HEK293 (cell line): ENCODE data around the gene STK4.

ENCODE experiments used
- CTCF ChIA-PET: fragments of 350-600 bp; formaldehyde crosslinking; extraction: SDS; loops from one replicate; lab custom pipeline; 2021; ENCODE audit warnings: antibody characterized with exemption; lab: Yijun Ruan, JAX
- POLR2A ChIA-PET: fragments of 300-600 bp; formaldehyde crosslinking; extraction: SDS; loops from one replicate; lab custom pipeline; 2020; ENCODE audit warnings: antibody characterized with exemption, inconsistent platforms; lab: Yijun Ruan, JAX
- H3K27ac ChIP-seq: fragments of 200-500 bp; sonication (Bioruptor generic); 2 replicates; pipeline ENCODE4 v1.5.1; 2014; ENCODE audit warnings: low read depth, low read length, control low read depth, inconsistent platforms; ENCODE audit errors: extremely low read depth
- H3K36me3 ChIP-seq, 2 experiments: fragments of 200-500 bp in 1 of 2; sonication (Bioruptor generic) in 1 of 2; 1 replicate in 1 of 2; 2 replicates in 1 of 2; pipeline ENCODE4 v1.5.1; 2014 to 2017; ENCODE audit warnings: inconsistent platforms in 2 of 2, low read length in 2 of 2; ENCODE audit not compliant: control insufficient read depth in 2 of 2, insufficient read depth in 1 of 2
- H3K4me1 ChIP-seq: fragments of 200-500 bp; sonication (Bioruptor generic); 2 replicates; pipeline ENCODE4 v1.5.1; 2014; ENCODE audit warnings: mild to moderate bottlenecking, low read length, inconsistent platforms; ENCODE audit not compliant: control insufficient read depth, insufficient read depth
- H3K4me3 ChIP-seq: 2 replicates; pipeline ENCODE4 v1.5.1; 2011; ENCODE audit warnings: low read depth, mild to moderate bottlenecking, control low read depth, low read length, moderate library complexity
- H3K9me3 ChIP-seq: fragments of 200-500 bp; sonication (Bioruptor generic); 2 replicates; pipeline ENCODE4 v1.5.1; 2014; ENCODE audit warnings: low read depth, low read length, inconsistent platforms; ENCODE audit not compliant: control insufficient read depth, insufficient read depth
- INSM2 ChIP-seq: fragments of 450-650 bp; formaldehyde crosslinking; IDR thresholded peaks from 2 replicates; pipeline ENCODE4 v1.5.1; 2016; ENCODE audit warnings: missing biosample characterization, missing genetic modification characterization
- KLF9 ChIP-seq: fragments of 450-650 bp; formaldehyde crosslinking; IDR thresholded peaks from 2 replicates; pipeline ENCODE4 v1.5.1; 2016; ENCODE audit warnings: missing biosample characterization, missing genetic modification characterization, low read depth
- MYNN ChIP-seq: fragments of 450-650 bp; formaldehyde crosslinking; IDR thresholded peaks from 2 replicates; pipeline ENCODE4 v1.5.1; 2016; ENCODE audit warnings: missing biosample characterization, missing genetic modification characterization, borderline replicate concordance
- SP7 ChIP-seq: fragments of 450-650 bp; formaldehyde crosslinking; IDR thresholded peaks from 2 replicates; pipeline ENCODE4 v1.5.1; 2016; ENCODE audit warnings: missing biosample characterization, missing genetic modification characterization
- YY1 ChIP-seq: fragments of 450-650 bp; formaldehyde crosslinking; IDR thresholded peaks from 2 replicates; pipeline ENCODE4 v1.5.1; 2018; ENCODE audit warnings: missing biosample characterization, missing genetic modification characterization
- ZBTB6 ChIP-seq: fragments of 450-650 bp; formaldehyde crosslinking; IDR thresholded peaks from 2 replicates; pipeline ENCODE4 v1.5.1; 2017; ENCODE audit warnings: missing biosample characterization, missing genetic modification characterization
- ZNF174 ChIP-seq: fragments of 450-650 bp; formaldehyde crosslinking; IDR thresholded peaks from 2 replicates; pipeline ENCODE4 v1.5.0; 2017; ENCODE audit warnings: missing biosample characterization, mild to moderate bottlenecking, missing genetic modification characterization
- ZNF175 ChIP-seq: fragments of 450-650 bp; formaldehyde crosslinking; IDR thresholded peaks from 2 replicates; pipeline ENCODE4 v1.5.1; 2016; ENCODE audit warnings: missing biosample characterization, missing genetic modification characterization
- ZNF341 ChIP-seq: fragments of 450-650 bp; formaldehyde crosslinking; IDR thresholded peaks from 2 replicates; pipeline ENCODE4; 2016; ENCODE audit warnings: low read depth, missing biosample characterization, missing genetic modification characterization
- ZNF350 ChIP-seq: fragments of 450-650 bp; formaldehyde crosslinking; IDR thresholded peaks from 2 replicates; pipeline ENCODE4 v1.5.0; 2017; ENCODE audit warnings: missing biosample characterization, mild to moderate bottlenecking, missing genetic modification characterization
- ZNF433 ChIP-seq: fragments of 450-650 bp; formaldehyde crosslinking; IDR thresholded peaks from 2 replicates; pipeline ENCODE4 v1.5.1; 2016; ENCODE audit warnings: missing biosample characterization, missing genetic modification characterization, low read depth
- ZNF449 ChIP-seq: fragments of 450-650 bp; formaldehyde crosslinking; IDR thresholded peaks from 2 replicates; pipeline ENCODE4 v1.5.1; 2017; ENCODE audit warnings: missing biosample characterization, mild to moderate bottlenecking, missing genetic modification characterization, moderate library complexity
- ZNF518A ChIP-seq: fragments of 450-650 bp; formaldehyde crosslinking; conservative IDR thresholded peaks from 2 replicates; pipeline ENCODE4 v1.5.1; 2016; ENCODE audit warnings: low read depth, missing biosample characterization, missing genetic modification characterization
- ZNF529 ChIP-seq: fragments of 450-650 bp; formaldehyde crosslinking; IDR thresholded peaks from 2 replicates; pipeline ENCODE4 v1.5.1; 2017; ENCODE audit warnings: missing genetic modification characterization, missing biosample characterization; ENCODE audit not compliant: insufficient replicate concordance
- ZNF621 ChIP-seq: fragments of 450-650 bp; formaldehyde crosslinking; IDR thresholded peaks from 2 replicates; pipeline ENCODE4 v1.5.1; 2017; ENCODE audit warnings: missing biosample characterization, missing genetic modification characterization

Gene STK4

GRCh38 chr20:45073221-45073620, 106.9 kb downstream of the STK4 start:
- ChIA-PET CTCF (no interaction called here), POLR2A (no interaction called here)
- TF ChIP-seq ZNF518A (tag by site-specific recombination) (no peak), ZNF174 (tag by site-specific recombination) (no peak)

GRCh38 chr20:45077559-45077958, 111.2 kb downstream of the STK4 start:
- TF ChIP-seq YY1 (tag by site-specific recombination): no peak
- TF ChIP-seq ZBTB6 (tag by site-specific recombination): no peak
- TF ChIP-seq KLF9: no peak
- TF ChIP-seq ZNF529 (tag by site-specific recombination): no peak
- no peak for TF ChIP-seq SP7 (tag by site-specific recombination)
- no peak for TF ChIP-seq ZNF341
- no peak for TF ChIP-seq ZNF433
- TF ChIP-seq ZNF449: no peak
- no peak for TF ChIP-seq INSM2 (tag by site-specific recombination)
- TF ChIP-seq ZNF350 (tag by site-specific recombination): no peak
- no peak for TF ChIP-seq ZNF175
- TF ChIP-seq ZNF621 (tag by site-specific recombination): no peak
- TF ChIP-seq MYNN: no peak
- POLR2A ChIA-PET: interaction anchor here (0.7 kb wide), 1 partner anchor 464 kb away, joined by 3 read pairs; no protein-coding TSS in a partner anchor
- Histone ChIP-seq H3K9me3 (no peaks in the 10 kb centered on the region), H3K4me1 (no peaks in the 10 kb centered on the region), H3K27ac (no peak overlapping the region), H3K36me3 (peaks cover 4 to 52% of the 10 kb centered on the region in 2 experiments; a peak in 2 of 3 replicates), H3K4me3 (no peak overlapping the region)
- CTCF ChIA-PET: interaction anchor here (0.5 to 2.4 kb wide), 5 partner anchors 34 to 172 kb away, joined by 3 to 9 read pairs (median 4); no protein-coding TSS in a partner anchor

More at GRCh38 chr20:45073221-45073620, 106.9 kb downstream of the STK4 start:
- no peak overlapping the region for H3K4me3 ChIP-seq
- H3K9me3 ChIP-seq: no peaks in the 10 kb centered on the region
- no peaks in the 10 kb centered on the region for H3K4me1 ChIP-seq
- H3K36me3 ChIP-seq: peaks cover 4 to 21% of the 10 kb centered on the region in 2 experiments; a peak in 2 of 3 replicates
- no peak overlapping the region for H3K27ac ChIP-seq
